GM21717 (cell line): Measurements from ENCODE around the gene WDCP.
"Not testable (repeated sequence)": the region's sequence is repeated elsewhere in the genome, so short reads cannot be mapped to it uniquely, and the experiment has no call there.

Experiments used
- ATAC-seq: cut with Tn5 transposase; IDR thresholded peaks from one replicate; pipeline ENCODE4 v1.9.1; 2021; ENCODE audit warnings: mild to moderate bottlenecking, moderate library complexity; ENCODE audit not compliant: unreplicated experiment

WDCP gene

GRCh38 chr2:24065341-24065740, 18.1 kb upstream of the WDCP start:
- ATAC-seq = no peak

GRCh38 chr2:24058564-24059271, 11.5 kb upstream of the WDCP start:
- ATAC-seq = no peak

GRCh38 chr2:24055750-24056149, 8.6 kb upstream of the WDCP start:
- no peak for ATAC-seq

GRCh38 chr2:24054366-24055010, 7.3 kb upstream of the WDCP start:
- ATAC-seq = no peak

GRCh38 chr2:24052951-24053350, 5.8 kb upstream of the WDCP start:
- ATAC-seq = no peak

GRCh38 chr2:24051833-24052232, 4.6 kb upstream of the WDCP start:
- ATAC-seq = no peak

GRCh38 chr2:24050041-24050979, 3.1 kb upstream of the WDCP start:
- ATAC-seq = no peak

- no peak for ATAC-seq
These were observed 2.4 kb upstream of the WDCP start, which contains the start of gene FKBP1B for GRCh38 chr2:24049485-24050021. Gene FKBP1B, plus strand, starts transcription at chr2:24049741. Its CDS starts 109 bp downstream, at chr2:24049850.

GRCh38 chr2:24048769-24049484, 1.7 kb upstream of the WDCP start:
- ATAC-seq = no peak

GRCh38 chr2:24047703-24048033, 477 bp upstream of the WDCP start:
- ATAC-seq = no peak

- ATAC-seq = no peak
These were observed 627 bp downstream of the WDCP start for GRCh38 chr2:24046599-24046929.

GRCh38 chr2:24045511-24046508, 1.4 kb downstream of the WDCP start:
- ATAC-seq = no peak

GRCh38 chr2:24043133-24043532, 4.1 kb downstream of the WDCP start:
- not testable (repeated sequence) for ATAC-seq

- no peak for ATAC-seq
These were observed 6.7 kb downstream of the WDCP start for GRCh38 chr2:24040511-24040910.

GRCh38 chr2:24038786-24039499, 8.2 kb downstream of the WDCP start:
- ATAC-seq = no peak

GRCh38 chr2:24026233-24026632, 21.0 kb downstream of the WDCP start:
- ATAC-seq = no peak

GRCh38 chr2:24024996-24025663, 22.1 kb downstream of the WDCP start:
- no peak for ATAC-seq

GRCh38 chr2:24024018-24024417, 23.2 kb downstream of the WDCP start:
- ATAC-seq = no peak
